Measurements from ENCODE around the gene COBLL1.

COBLL1 gene

GRCh38 chr2:164802095-164802707 lies 39.4 kb downstream of the COBLL1 start:
- no peak for TF ChIP-seq CTCF (IDR thresholded peaks at IDR 0.05)
- Mint-ChIP-seq H3K27ac (no peak overlapping the region), H3K9me3 (no peaks in the 10 kb centered on the region), H3K27me3 (ENCODE audit: low read depth, poor library complexity) (no peaks in the 10 kb centered on the region), H3K36me3 (ENCODE audit: low read depth) (no peaks in the 10 kb centered on the region), H3K4me1 (no peaks in the 10 kb centered on the region), H3K4me3 (no peak overlapping the region)
- DNase-seq: no peak

GRCh38 chr2:164800572-164800971 lies 41.1 kb downstream of the COBLL1 start:
- no peak for DNase-seq
- Mint-ChIP-seq H3K9me3 (no peaks in the 10 kb centered on the region), H3K4me3 (no peak overlapping the region), H3K27ac (no peak overlapping the region), H3K4me1 (no peaks in the 10 kb centered on the region), H3K36me3 (ENCODE audit: low read depth) (no peaks in the 10 kb centered on the region), H3K27me3 (ENCODE audit: low read depth, poor library complexity) (no peaks in the 10 kb centered on the region)
- TF ChIP-seq CTCF (IDR thresholded peaks at IDR 0.05): no peak

- H3K4me1 Mint-ChIP-seq: no peaks in the 10 kb centered on the region
- no peaks in the 10 kb centered on the region for H3K36me3 Mint-ChIP-seq (ENCODE audit: low read depth)
- no peak for TF ChIP-seq CTCF (IDR thresholded peaks at IDR 0.05)
- H3K27ac Mint-ChIP-seq: no peak overlapping the region
- no peak overlapping the region for H3K4me3 Mint-ChIP-seq
- H3K27me3 Mint-ChIP-seq (ENCODE audit: low read depth, poor library complexity): no peaks in the 10 kb centered on the region
- DNase-seq: no peak
- no peaks in the 10 kb centered on the region for H3K9me3 Mint-ChIP-seq
These were observed 44.0 kb downstream of the COBLL1 start for GRCh38 chr2:164797627-164798026.

- Mint-ChIP-seq H3K4me1 (no peaks in the 10 kb centered on the region), H3K4me3 (no peak overlapping the region)
These were observed 44.6 kb downstream of the COBLL1 start for GRCh38 chr2:164796999-164797398.

GRCh38 chr2:164794432-164795231 lies 47.0 kb downstream of the COBLL1 start:
- Mint-ChIP-seq H3K9me3 (no peaks in the 10 kb centered on the region), H3K4me1 (no peaks in the 10 kb centered on the region), H3K27ac (no peak overlapping the region), H3K4me3 (no peak overlapping the region), H3K27me3 (ENCODE audit: low read depth, poor library complexity) (no peaks in the 10 kb centered on the region), H3K36me3 (ENCODE audit: low read depth) (no peaks in the 10 kb centered on the region)
- TF ChIP-seq CTCF (IDR thresholded peaks at IDR 0.05): no peak
- no peak for DNase-seq

More at GRCh38 chr2:164796999-164797398, 44.6 kb downstream of the COBLL1 start:
- no peak for DNase-seq
- TF ChIP-seq CTCF (IDR thresholded peaks at IDR 0.05): no peak
- Mint-ChIP-seq H3K27ac (no peak overlapping the region), H3K36me3 (ENCODE audit: low read depth) (no peaks in the 10 kb centered on the region), H3K27me3 (ENCODE audit: low read depth, poor library complexity) (no peaks in the 10 kb centered on the region), H3K9me3 (no peaks in the 10 kb centered on the region)

- no peak overlapping the region for H3K27ac Mint-ChIP-seq
- no peaks in the 10 kb centered on the region for H3K4me1 Mint-ChIP-seq
- no peaks in the 10 kb centered on the region for H3K27me3 Mint-ChIP-seq (ENCODE audit: low read depth, poor library complexity)
- no peaks in the 10 kb centered on the region for H3K36me3 Mint-ChIP-seq (ENCODE audit: low read depth)
- no peak for TF ChIP-seq CTCF (IDR thresholded peaks at IDR 0.05)
- no peaks in the 10 kb centered on the region for H3K9me3 Mint-ChIP-seq
- no peak for DNase-seq
- H3K4me3 Mint-ChIP-seq: no peak overlapping the region
These were observed 47.6 kb downstream of the COBLL1 start for GRCh38 chr2:164794016-164794415.

All from nephron progenitor cell (in vitro differentiated cells).